Vagina (tissue), 2 donors: ENCODE measurements around the gene ITGAX. TPM values are rescaled to one million over a fixed set of nuclear protein-coding genes. Genes with fewer than 3 reads are reported as not detected.

ENCODE experiments used
- DNase-seq, 2 donors: peaks; one replicate each; pipeline ENCODE4 v3.0.0-alpha.2; 2017; ENCODE audit errors: extremely low spot score in 2 of 2
- H3K27ac ChIP-seq: fragments of 200-600 bp; sonication (generic); one replicate; pipeline ENCODE4 v1.5.1; 2019
- H3K27me3 ChIP-seq: fragments of 200-600 bp; sonication (generic); one replicate; pipeline ENCODE4 v1.5.1; 2019
- H3K36me3 ChIP-seq, 2 donors: fragments of 200-600 bp; sonication (generic); one replicate each; pipeline ENCODE4 v1.5.1; 2017 to 2019
- H3K4me1 ChIP-seq: fragments of 200-600 bp; sonication (generic); one replicate; pipeline ENCODE4 v1.5.1; 2019
- H3K4me3 ChIP-seq, 2 donors: fragments of 200-600 bp; sonication (generic); 1 replicate in 1 of 2; 2 replicates in 1 of 2; pipeline ENCODE4 v1.5.1; 2016 to 2019
- H3K9me3 ChIP-seq: fragments of 200-600 bp; sonication (generic); one replicate; pipeline ENCODE4 v1.5.1; 2019
- CTCF ChIP-seq, 3 experiments: fragments of 450-650 bp in 2 of 3; fragments of 200-600 bp in 1 of 3; sonication (generic) in 1 of 3; IDR thresholded peaks; one replicate each; pipeline ENCODE4 v1.5.1; 2017 to 2019; ENCODE audit warnings: antibody characterized with exemption in 3 of 3, mild to moderate bottlenecking in 2 of 3, moderate library complexity in 2 of 3
- POLR2A ChIP-seq, 2 donors: fragments of 450-650 bp; IDR thresholded peaks; one replicate each; pipeline ENCODE4 v1.6.1; 2017; ENCODE audit warnings: antibody characterized with exemption in 2 of 2, mild to moderate bottlenecking in 2 of 2, moderate library complexity in 2 of 2
- POLR2AphosphoS5 ChIP-seq, 2 donors: sonication (generic); formaldehyde crosslinking; IDR thresholded peaks; one replicate each; pipeline ENCODE4 v1.9.0; 2017; ENCODE audit warnings: antibody characterized with exemption in 2 of 2, mild to moderate bottlenecking in 2 of 2, low read depth in 1 of 2; ENCODE audit not compliant: insufficient read depth in 1 of 2
- intact Hi-C: fragments of 100-400 bp; cut with DNase I; formaldehyde crosslinking; loops from one replicate; pipeline ENCODE4 v1.15.1; 2023
- total RNA-seq: library from RNA; depleted of rRNA; stranded (reverse); fragments of >200 nt; gene quantifications from one replicate; pipeline ENCODE4 v1.2.3, GENCODE V29; 2016

Gene ITGAX
- total RNA-seq, 1 donor from 2014 or later = 4.4 TPM

- no peak overlapping the region for H3K4me3 ChIP-seq
- no peak for DNase-seq
- H3K27ac ChIP-seq = no peak overlapping the region
- H3K4me1 ChIP-seq = no peaks in the 10 kb centered on the region
- no peaks in the 10 kb centered on the region for H3K27me3 ChIP-seq
- intact Hi-C loops = no loop called here
- H3K36me3 ChIP-seq = no peaks in the 10 kb centered on the region
- H3K9me3 ChIP-seq = no peaks in the 10 kb centered on the region
- TF ChIP-seq POLR2AphosphoS5 (IDR thresholded peaks at IDR 0.05; ENCODE audit: insufficient read depth in 1 of 2, low read depth in 1 of 2) (no peak), POLR2A (IDR thresholded peaks at IDR 0.05) (no peak), CTCF (IDR thresholded peaks at IDR 0.05) (no peak)
Measured at GRCh38 chr16:31364421-31364820, 9.4 kb downstream of the ITGAX start.

- H3K4me1 ChIP-seq = no peaks in the 10 kb centered on the region
- H3K27ac ChIP-seq = no peak overlapping the region
- intact Hi-C loops = no loop called here
- H3K36me3 ChIP-seq = no peaks in the 10 kb centered on the region
- no peak for DNase-seq
- H3K4me3 ChIP-seq = no peak overlapping the region
- TF ChIP-seq POLR2AphosphoS5 (IDR thresholded peaks at IDR 0.05; ENCODE audit: insufficient read depth in 1 of 2, low read depth in 1 of 2) (no peak), CTCF (IDR thresholded peaks at IDR 0.05) (no peak)
- no peaks in the 10 kb centered on the region for H3K27me3 ChIP-seq
- H3K9me3 ChIP-seq = no peaks in the 10 kb centered on the region
Measured at GRCh38 chr16:31365131-31365865, 10.3 kb downstream of the ITGAX start.

- Histone ChIP-seq H3K27me3 (no peaks in the 10 kb centered on the region), H3K9me3 (no peaks in the 10 kb centered on the region), H3K4me3 (no peak overlapping the region), H3K4me1 (no peaks in the 10 kb centered on the region), H3K36me3 (no peaks in the 10 kb centered on the region), H3K27ac (no peak overlapping the region)
- intact Hi-C loops = no loop called here
- no peak for TF ChIP-seq CTCF (IDR thresholded peaks at IDR 0.05)
- TF ChIP-seq POLR2A (IDR thresholded peaks at IDR 0.05) = no peak
- no peak for TF ChIP-seq POLR2AphosphoS5 (IDR thresholded peaks at IDR 0.05; ENCODE audit: insufficient read depth in 1 of 2, low read depth in 1 of 2)
- DNase-seq = no peak
Measured at GRCh38 chr16:31367853-31368252, 12.9 kb downstream of the ITGAX start.

- H3K27me3 ChIP-seq = no peaks in the 10 kb centered on the region
- no peaks in the 10 kb centered on the region for H3K36me3 ChIP-seq
- H3K4me3 ChIP-seq = no peak overlapping the region
- TF ChIP-seq CTCF (IDR thresholded peaks at IDR 0.05) (no peak), POLR2AphosphoS5 (IDR thresholded peaks at IDR 0.05; ENCODE audit: insufficient read depth in 1 of 2, low read depth in 1 of 2) (no peak), POLR2A (IDR thresholded peaks at IDR 0.05) (no peak)
- no peaks in the 10 kb centered on the region for H3K4me1 ChIP-seq
- no peak for DNase-seq
- intact Hi-C loops = no loop called here
- H3K27ac ChIP-seq = no peak overlapping the region
- H3K9me3 ChIP-seq = no peaks in the 10 kb centered on the region
Measured at GRCh38 chr16:31371008-31371407, 16.0 kb downstream of the ITGAX start.

GRCh38 chr16:31371619-31372484, 16.9 kb downstream of the ITGAX start:
- H3K27ac ChIP-seq = no peak overlapping the region
- TF ChIP-seq POLR2AphosphoS5 (IDR thresholded peaks at IDR 0.05; ENCODE audit: insufficient read depth in 1 of 2, low read depth in 1 of 2) = no peak
- no peak for TF ChIP-seq POLR2A (IDR thresholded peaks at IDR 0.05)
- TF ChIP-seq CTCF (IDR thresholded peaks at IDR 0.05) = no peak
- no peaks in the 10 kb centered on the region for H3K9me3 ChIP-seq
- H3K27me3 ChIP-seq = no peaks in the 10 kb centered on the region
- H3K4me1 ChIP-seq = no peaks in the 10 kb centered on the region
- H3K4me3 ChIP-seq = no peak overlapping the region
- intact Hi-C loops = no loop called here
- no peaks in the 10 kb centered on the region for H3K36me3 ChIP-seq
- no peak for DNase-seq
